HEK293 (cell line): ENCODE measurements around the gene RBMS3.
"Not testable (repeated sequence)": the region's sequence is repeated elsewhere in the genome, so short reads cannot be mapped to it uniquely, and the experiment has no call there.

Source experiments
- CTCF ChIA-PET: fragments of 350-600 bp; formaldehyde crosslinking; extraction: SDS; loops from one replicate; lab custom pipeline; 2021; ENCODE audit warnings: antibody characterized with exemption; lab: Yijun Ruan, JAX
- POLR2A ChIA-PET: fragments of 300-600 bp; formaldehyde crosslinking; extraction: SDS; loops from one replicate; lab custom pipeline; 2020; ENCODE audit warnings: antibody characterized with exemption, inconsistent platforms; lab: Yijun Ruan, JAX
- H3K27ac ChIP-seq: fragments of 200-500 bp; sonication (Bioruptor generic); 2 replicates; pipeline ENCODE4 v1.5.1; 2014; ENCODE audit warnings: low read depth, low read length, control low read depth, inconsistent platforms; ENCODE audit errors: extremely low read depth
- H3K36me3 ChIP-seq, 2 experiments: fragments of 200-500 bp in 1 of 2; sonication (Bioruptor generic) in 1 of 2; 1 replicate in 1 of 2; 2 replicates in 1 of 2; pipeline ENCODE4 v1.5.1; 2014 to 2017; ENCODE audit warnings: inconsistent platforms in 2 of 2, low read length in 2 of 2; ENCODE audit not compliant: control insufficient read depth in 2 of 2, insufficient read depth in 1 of 2
- H3K4me1 ChIP-seq: fragments of 200-500 bp; sonication (Bioruptor generic); 2 replicates; pipeline ENCODE4 v1.5.1; 2014; ENCODE audit warnings: mild to moderate bottlenecking, low read length, inconsistent platforms; ENCODE audit not compliant: control insufficient read depth, insufficient read depth
- H3K4me3 ChIP-seq: 2 replicates; pipeline ENCODE4 v1.5.1; 2011; ENCODE audit warnings: low read depth, mild to moderate bottlenecking, control low read depth, low read length, moderate library complexity
- H3K9me3 ChIP-seq: fragments of 200-500 bp; sonication (Bioruptor generic); 2 replicates; pipeline ENCODE4 v1.5.1; 2014; ENCODE audit warnings: low read depth, low read length, inconsistent platforms; ENCODE audit not compliant: control insufficient read depth, insufficient read depth
- HOXD13 ChIP-seq: sonication (generic); formaldehyde crosslinking; IDR thresholded peaks from 2 replicates; pipeline ENCODE4 v1.8.0; 2022; ENCODE audit warnings: missing genetic modification reagents, borderline replicate concordance
- INSM2 ChIP-seq: fragments of 450-650 bp; formaldehyde crosslinking; IDR thresholded peaks from 2 replicates; pipeline ENCODE4 v1.5.1; 2016; ENCODE audit warnings: missing biosample characterization, missing genetic modification characterization
- KLF7 ChIP-seq: fragments of 450-650 bp; formaldehyde crosslinking; IDR thresholded peaks from 2 replicates; pipeline ENCODE4 v1.5.1; 2016; ENCODE audit warnings: missing biosample characterization, missing genetic modification characterization, borderline replicate concordance
- SCRT1 ChIP-seq: fragments of 450-650 bp; formaldehyde crosslinking; IDR thresholded peaks from 2 replicates; pipeline ENCODE4 v1.5.1; 2016; ENCODE audit warnings: missing biosample characterization, missing genetic modification characterization, borderline replicate concordance
- ZNF266 ChIP-seq: fragments of 450-650 bp; formaldehyde crosslinking; IDR thresholded peaks from 2 replicates; pipeline ENCODE4 v1.5.1; 2016; ENCODE audit warnings: missing biosample characterization, missing genetic modification characterization, low read depth
- ZNF473 ChIP-seq: fragments of 450-650 bp; formaldehyde crosslinking; IDR thresholded peaks from 2 replicates; pipeline ENCODE4 v1.5.1; 2017; ENCODE audit warnings: missing biosample characterization, missing genetic modification characterization
- ZNF549 ChIP-seq: fragments of 450-650 bp; IDR thresholded peaks from 2 replicates; pipeline ENCODE4 v1.5.1; 2018; ENCODE audit warnings: missing biosample characterization, missing genetic modification characterization, mild to moderate bottlenecking, inconsistent platforms, moderate library complexity
- ZNF555 ChIP-seq: fragments of 450-650 bp; formaldehyde crosslinking; conservative IDR thresholded peaks from 2 replicates; pipeline ENCODE4 v1.5.1; 2017; ENCODE audit warnings: missing biosample characterization, mild to moderate bottlenecking, missing genetic modification characterization, inconsistent platforms
- ZNF558 ChIP-seq: fragments of 450-650 bp; formaldehyde crosslinking; IDR thresholded peaks from 2 replicates; pipeline ENCODE4 v1.5.1; 2016; ENCODE audit warnings: missing biosample characterization, missing genetic modification characterization
- ZNF571 ChIP-seq: fragments of 450-650 bp; formaldehyde crosslinking; IDR thresholded peaks from 2 replicates; pipeline ENCODE4 v1.5.0; 2017; ENCODE audit warnings: missing biosample characterization, missing genetic modification characterization
- ZNF610 ChIP-seq: fragments of 450-650 bp; formaldehyde crosslinking; IDR thresholded peaks from 2 replicates; pipeline ENCODE4 v1.5.1; 2016; ENCODE audit warnings: missing biosample characterization, missing genetic modification characterization, borderline replicate concordance
- ZNF747 ChIP-seq: fragments of 450-650 bp; formaldehyde crosslinking; IDR thresholded peaks from 2 replicates; pipeline ENCODE4 v1.5.1; 2016; ENCODE audit warnings: missing biosample characterization, missing genetic modification characterization
- ZNF791 ChIP-seq: fragments of 450-650 bp; formaldehyde crosslinking; IDR thresholded peaks from 2 replicates; pipeline ENCODE4 v1.5.1; 2016; ENCODE audit warnings: missing biosample characterization, missing genetic modification characterization
- ZXDB ChIP-seq: fragments of 450-650 bp; formaldehyde crosslinking; IDR thresholded peaks from 2 replicates; pipeline ENCODE4 v1.5.1; 2016; ENCODE audit warnings: missing biosample characterization, missing genetic modification characterization

Gene RBMS3

GRCh38 chr3:30048431-30048830 is 767.6 kb downstream of the RBMS3 start:
- TF ChIP-seq SCRT1 (tag by site-specific recombination): no peak
- no peak for TF ChIP-seq ZNF747 (tag by site-specific recombination)
- no peak for TF ChIP-seq ZNF473
- no peak for TF ChIP-seq ZNF558
- no peak for TF ChIP-seq ZNF571 (tag by site-specific recombination)
- no peak for TF ChIP-seq HOXD13 (CRISPR knock-in tag)
- TF ChIP-seq ZNF791 (tag by site-specific recombination): no peak
- TF ChIP-seq ZNF549 (tag by site-specific recombination): no peak
- no peak for TF ChIP-seq KLF7 (tag by site-specific recombination)
- no peak for TF ChIP-seq ZNF610 (tag by site-specific recombination)
- no peak for TF ChIP-seq ZNF266
- no peak for TF ChIP-seq ZXDB (tag by site-specific recombination)
- TF ChIP-seq INSM2 (tag by site-specific recombination): no peak
- Histone ChIP-seq H3K4me1 (no peaks in the 10 kb centered on the region), H3K27ac (no peak overlapping the region), H3K36me3 (no peaks in the 10 kb centered on the region), H3K4me3 (no peak overlapping the region), H3K9me3 (no peaks in the 10 kb centered on the region)
- ChIA-PET CTCF (interaction anchor here (1.0 kb wide), 1 partner anchor 36 kb away, joined by 3 read pairs; no protein-coding TSS in a partner anchor), POLR2A (no interaction called here)

GRCh38 chr3:30050116-30050515 is 769.2 kb downstream of the RBMS3 start:
- H3K4me3 ChIP-seq, H3K4me1 ChIP-seq, H3K9me3 ChIP-seq, H3K36me3 ChIP-seq, H3K27ac ChIP-seq, POLR2A ChIA-PET: not testable (repeated sequence)
- CTCF ChIA-PET: interaction anchor here (0.7 kb wide), 1 partner anchor 17 kb away, joined by 3 read pairs; no protein-coding TSS in a partner anchor

GRCh38 chr3:30059240-30059639 is 778.4 kb downstream of the RBMS3 start:
- H3K27ac ChIP-seq: no peak overlapping the region
- POLR2A ChIA-PET: no interaction called here
- no peaks in the 10 kb centered on the region for H3K9me3 ChIP-seq
- no peak for TF ChIP-seq ZNF555 (tag by site-specific recombination)
- no peaks in the 10 kb centered on the region for H3K4me1 ChIP-seq
- CTCF ChIA-PET: interaction anchor here (0.6 to 0.7 kb wide), 2 partner anchors 53 to 1244 kb away, joined by 3 read pairs; no protein-coding TSS in a partner anchor
- H3K4me3 ChIP-seq: no peak overlapping the region
- H3K36me3 ChIP-seq: no peaks in the 10 kb centered on the region
